GM12878 (cell line): ENCODE results near the gene QSOX2. TPM values are rescaled to one million over a fixed set of nuclear protein-coding genes. Genes with fewer than 3 reads are reported as not detected.

ENCODE experiments used
- CUX1 ChIP-seq: IDR thresholded peaks from 2 replicates; pipeline ENCODE4 v1.6.1; 2012; ENCODE audit warnings: improper control_type of control experiment, low read depth, low read length; ENCODE audit not compliant: insufficient replicate concordance
- NR2C1 ChIP-seq: fragments of 450-650 bp; IDR thresholded peaks from 2 replicates; pipeline ENCODE4 v1.6.1; 2017; ENCODE audit warnings: antibody characterized with exemption, mild to moderate bottlenecking, moderate library complexity
- RELA ChIP-seq: fragments of 450-650 bp; IDR thresholded peaks from 2 replicates; pipeline ENCODE4 v1.8.0; 2014; ENCODE audit warnings: borderline replicate concordance; ENCODE audit not compliant: partially characterized antibody
- SUZ12 ChIP-seq: fragments of 200-600 bp; sonication (generic); IDR thresholded peaks from one replicate; pipeline ENCODE4 v1.6.1; 2018; ENCODE audit warnings: antibody characterized with exemption, mild to moderate bottlenecking; ENCODE audit not compliant: unreplicated experiment
- TCF3 ChIP-seq: IDR thresholded peaks from 2 replicates; pipeline ENCODE4 v1.6.1; 2012; ENCODE audit warnings: low read depth, mild to moderate bottlenecking, low read length, borderline replicate concordance; ENCODE audit not compliant: insufficient read depth
- ZBED1 ChIP-seq: IDR thresholded peaks from 2 replicates; pipeline ENCODE4 v1.6.1; 2016; ENCODE audit warnings: borderline replicate concordance
- ZNF24 ChIP-seq: fragments of 450-650 bp; IDR thresholded peaks from 2 replicates; pipeline ENCODE4 v1.6.1; 2017; ENCODE audit warnings: antibody characterized with exemption, mild to moderate bottlenecking
- polyA plus RNA-seq, 11 experiments: library from polyadenylated mRNA; depleted of rRNA in 4 of 11; unstranded in 6 of 11; stranded (reverse) in 5 of 11; fragments of >200 nt; fragmentation: Nextera tagmentation in 4 of 11; fragmentation: Illumina TruSeq in 1 of 11; extraction: Ambion mirVana in 4 of 11; extraction: Trizol in 1 of 11; gene quantifications; 1 replicate in 1 of 11; 2 replicates in 10 of 11; pipeline versions ENCODE4 v1.2.1 to v1.2.3, GENCODE V29; 2011 to 2016; ENCODE audit warnings: inconsistent platforms in 2 of 11, missing spikeins in 2 of 11, low read depth in 1 of 11
- total RNA-seq, 4 experiments: library from RNA; depleted of rRNA in 3 of 4; stranded (reverse); fragments of >200 nt in 3 of 4; fragmentation: Illumina TruSeq in 1 of 4; extraction: Trizol in 1 of 4; gene quantifications; 2 replicates each; pipeline versions ENCODE4 v1.2.1 to v1.2.3, GENCODE V29; 2013 to 2021

Gene QSOX2
- total and polyA plus RNA-seq, 10 of the 15 experiments (the other 5 are each of a cell fraction or from before 2014, with no cell fraction given), result 0.34 to 16.1 (median 8.2) TPM

- TF ChIP-seq CUX1 (no peak), SUZ12 (no peak), ZNF24 (no peak), RELA (no peak), NR2C1 (no peak), ZBED1 (no peak), TCF3 (no peak)
Observed at GRCh38 chr9:136171009-136171800, 74.4 kb downstream of the QSOX2 start (continued).
